ENCODE data around the gene CTIF. TPM values are rescaled to one million over a fixed set of nuclear protein-coding genes. Genes with fewer than 3 reads are reported as not detected.

CTIF gene
- total and polyA plus RNA-seq, 4 donors: 10.6 to 26.7 (median 12.3) TPM

DNA sequence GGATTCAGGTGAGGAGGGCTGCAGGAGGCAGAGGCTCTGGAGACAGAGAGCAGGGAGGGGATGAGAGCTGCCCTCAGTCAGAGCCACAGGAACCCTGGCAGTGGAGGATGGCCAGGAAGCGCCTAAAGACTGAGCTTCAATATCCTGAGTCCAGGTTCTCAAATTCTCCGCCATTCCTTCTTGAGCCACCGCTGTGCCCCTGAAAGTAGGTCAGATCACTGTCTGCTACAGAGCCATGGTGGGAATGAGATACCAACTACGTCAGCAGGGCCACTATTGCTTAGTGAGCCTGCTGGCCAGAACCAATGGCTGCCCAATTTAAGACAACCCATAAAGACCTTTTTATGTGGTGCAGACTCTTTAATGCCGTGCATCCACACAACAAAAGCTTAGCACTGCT is 155.5 kb downstream of the CTIF start:
- no peak for DNase-seq (ENCODE audit: low spot score)
- H3K27ac ChIP-seq (ENCODE audit: low read depth in 1 of 2, low read length in 2 of 2): no peak overlapping the region

DNA sequence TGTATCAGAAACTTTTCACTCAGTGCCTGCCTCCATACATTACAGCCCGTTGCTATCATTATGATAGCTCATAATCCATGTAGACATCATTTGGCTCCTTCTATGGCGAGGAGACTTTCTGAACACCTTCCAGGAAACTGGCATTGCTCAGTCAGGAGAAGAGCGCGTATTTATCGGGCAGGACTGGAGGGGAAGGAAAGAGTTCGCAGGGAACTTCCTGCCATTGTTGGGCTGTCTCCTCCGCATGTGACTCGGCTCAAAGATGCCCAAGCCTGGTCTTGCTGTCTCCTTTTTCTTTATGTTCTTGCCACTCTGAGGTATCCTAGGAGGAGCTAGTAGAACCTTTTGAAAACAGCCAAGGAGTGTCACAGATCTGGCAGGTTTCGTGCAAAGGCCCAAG is 156.8 kb downstream of the CTIF start:
- no peak overlapping the region for H3K9ac ChIP-seq (ENCODE audit: low read depth in 1 of 2, low read length in 2 of 2)
- no peak for DNase-seq (ENCODE audit: low spot score)
- no peak overlapping the region for H3K4me3 ChIP-seq (ENCODE audit: low read depth in 1 of 3, low read length in 3 of 3)
- H3K36me3 ChIP-seq (ENCODE audit: control insufficient read depth in 4 of 4, insufficient read depth in 3 of 4, low read depth in 1 of 4, low read length in 3 of 4): peaks cover 0 to 6% (median 3%) of the 10 kb centered on the region in 4 donors
- H3K27ac ChIP-seq (ENCODE audit: low read depth in 1 of 2, low read length in 2 of 2): no peak overlapping the region
- no peaks in the 10 kb centered on the region for H3K9me3 ChIP-seq (ENCODE audit: control insufficient read depth in 4 of 4, low read length in 3 of 4)
- no peaks in the 10 kb centered on the region for H3K27me3 ChIP-seq (ENCODE audit: control insufficient read depth in 4 of 4, insufficient read depth in 4 of 4, low read length in 3 of 4)
- no peaks in the 10 kb centered on the region for H3K4me1 ChIP-seq (ENCODE audit: control insufficient read depth in 4 of 4, insufficient read depth in 4 of 4, low read length in 3 of 4)
- TF ChIP-seq HNF4G (IDR thresholded peaks at IDR 0.05) (no peak), RAD21 (IDR thresholded peaks at IDR 0.05) (no peak), RXRA (IDR thresholded peaks at IDR 0.05) (no peak), EGR1 (IDR thresholded peaks at IDR 0.05; ENCODE audit: low read depth in 2 of 2) (no peak), NR2F2 (IDR thresholded peaks at IDR 0.05) (no peak), JUND (IDR thresholded peaks at IDR 0.05) (no peak), FOXA1 (IDR thresholded peaks at IDR 0.05) (no peak), TAF1 (conservative IDR thresholded peaks at IDR 0.05) (no peak), SP1 (IDR thresholded peaks at IDR 0.05) (no peak), GABPA (IDR thresholded peaks at IDR 0.05 in 1 of 2, conservative IDR thresholded peaks at IDR 0.05 in 1 of 2) (no peak)
- TF ChIP-seq, protein P1, sequence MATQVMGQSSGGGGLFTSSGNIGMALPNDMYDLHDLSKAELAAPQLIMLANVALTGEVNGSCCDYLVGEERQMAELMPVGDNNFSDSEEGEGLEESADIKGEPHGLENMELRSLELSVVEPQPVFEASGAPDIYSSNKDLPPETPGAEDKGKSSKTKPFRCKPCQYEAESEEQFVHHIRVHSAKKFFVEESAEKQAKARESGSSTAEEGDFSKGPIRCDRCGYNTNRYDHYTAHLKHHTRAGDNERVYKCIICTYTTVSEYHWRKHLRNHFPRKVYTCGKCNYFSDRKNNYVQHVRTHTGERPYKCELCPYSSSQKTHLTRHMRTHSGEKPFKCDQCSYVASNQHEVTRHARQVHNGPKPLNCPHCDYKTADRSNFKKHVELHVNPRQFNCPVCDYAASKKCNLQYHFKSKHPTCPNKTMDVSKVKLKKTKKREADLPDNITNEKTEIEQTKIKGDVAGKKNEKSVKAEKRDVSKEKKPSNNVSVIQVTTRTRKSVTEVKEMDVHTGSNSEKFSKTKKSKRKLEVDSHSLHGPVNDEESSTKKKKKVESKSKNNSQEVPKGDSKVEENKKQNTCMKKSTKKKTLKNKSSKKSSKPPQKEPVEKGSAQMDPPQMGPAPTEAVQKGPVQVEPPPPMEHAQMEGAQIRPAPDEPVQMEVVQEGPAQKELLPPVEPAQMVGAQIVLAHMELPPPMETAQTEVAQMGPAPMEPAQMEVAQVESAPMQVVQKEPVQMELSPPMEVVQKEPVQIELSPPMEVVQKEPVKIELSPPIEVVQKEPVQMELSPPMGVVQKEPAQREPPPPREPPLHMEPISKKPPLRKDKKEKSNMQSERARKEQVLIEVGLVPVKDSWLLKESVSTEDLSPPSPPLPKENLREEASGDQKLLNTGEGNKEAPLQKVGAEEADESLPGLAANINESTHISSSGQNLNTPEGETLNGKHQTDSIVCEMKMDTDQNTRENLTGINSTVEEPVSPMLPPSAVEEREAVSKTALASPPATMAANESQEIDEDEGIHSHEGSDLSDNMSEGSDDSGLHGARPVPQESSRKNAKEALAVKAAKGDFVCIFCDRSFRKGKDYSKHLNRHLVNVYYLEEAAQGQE (IDR thresholded peaks at IDR 0.05): no peak
- TF ChIP-seq, protein P2, sequence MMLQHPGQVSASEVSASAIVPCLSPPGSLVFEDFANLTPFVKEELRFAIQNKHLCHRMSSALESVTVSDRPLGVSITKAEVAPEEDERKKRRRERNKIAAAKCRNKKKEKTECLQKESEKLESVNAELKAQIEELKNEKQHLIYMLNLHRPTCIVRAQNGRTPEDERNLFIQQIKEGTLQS (IDR thresholded peaks at IDR 0.05): no peak
- TF ChIP-seq, protein P3, sequence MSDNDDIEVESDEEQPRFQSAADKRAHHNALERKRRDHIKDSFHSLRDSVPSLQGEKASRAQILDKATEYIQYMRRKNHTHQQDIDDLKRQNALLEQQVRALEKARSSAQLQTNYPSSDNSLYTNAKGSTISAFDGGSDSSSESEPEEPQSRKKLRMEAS (IDR thresholded peaks at IDR 0.05): no peak
- 84% methylated on average over 9 of the region's 9 CpGs for WGBS

More for the DNA sequence above, 155.5 kb downstream of the CTIF start:
- Histone ChIP-seq H3K4me1 (ENCODE audit: control insufficient read depth in 4 of 4, insufficient read depth in 4 of 4, low read length in 3 of 4) (no peaks in the 10 kb centered on the region), H3K27me3 (ENCODE audit: control insufficient read depth in 4 of 4, insufficient read depth in 4 of 4, low read length in 3 of 4) (no peaks in the 10 kb centered on the region), H3K9me3 (ENCODE audit: control insufficient read depth in 4 of 4, low read length in 3 of 4) (no peaks in the 10 kb centered on the region), H3K36me3 (ENCODE audit: control insufficient read depth in 4 of 4, insufficient read depth in 3 of 4, low read depth in 1 of 4, low read length in 3 of 4) (peaks cover 0 to 7% (median 3%) of the 10 kb centered on the region in 4 donors), H3K4me3 (ENCODE audit: low read depth in 1 of 3, low read length in 3 of 3) (no peak overlapping the region), H3K9ac (ENCODE audit: low read depth in 1 of 2, low read length in 2 of 2) (no peak overlapping the region)
- no peak for TF ChIP-seq RXRA (IDR thresholded peaks at IDR 0.05)
- TF ChIP-seq YY1 (IDR thresholded peaks at IDR 0.05): no peak
- TF ChIP-seq FOXA1 (IDR thresholded peaks at IDR 0.05): no peak
- TF ChIP-seq, protein P4, sequence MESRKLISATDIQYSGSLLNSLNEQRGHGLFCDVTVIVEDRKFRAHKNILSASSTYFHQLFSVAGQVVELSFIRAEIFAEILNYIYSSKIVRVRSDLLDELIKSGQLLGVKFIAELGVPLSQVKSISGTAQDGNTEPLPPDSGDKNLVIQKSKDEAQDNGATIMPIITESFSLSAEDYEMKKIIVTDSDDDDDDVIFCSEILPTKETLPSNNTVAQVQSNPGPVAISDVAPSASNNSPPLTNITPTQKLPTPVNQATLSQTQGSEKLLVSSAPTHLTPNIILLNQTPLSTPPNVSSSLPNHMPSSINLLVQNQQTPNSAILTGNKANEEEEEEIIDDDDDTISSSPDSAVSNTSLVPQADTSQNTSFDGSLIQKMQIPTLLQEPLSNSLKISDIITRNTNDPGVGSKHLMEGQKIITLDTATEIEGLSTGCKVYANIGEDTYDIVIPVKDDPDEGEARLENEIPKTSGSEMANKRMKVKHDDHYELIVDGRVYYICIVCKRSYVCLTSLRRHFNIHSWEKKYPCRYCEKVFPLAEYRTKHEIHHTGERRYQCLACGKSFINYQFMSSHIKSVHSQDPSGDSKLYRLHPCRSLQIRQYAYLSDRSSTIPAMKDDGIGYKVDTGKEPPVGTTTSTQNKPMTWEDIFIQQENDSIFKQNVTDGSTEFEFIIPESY (IDR thresholded peaks at IDR 0.05): no peak
- no peak for TF ChIP-seq HNF4A (conservative IDR thresholded peaks at IDR 0.05)
- TF ChIP-seq, protein P5, sequence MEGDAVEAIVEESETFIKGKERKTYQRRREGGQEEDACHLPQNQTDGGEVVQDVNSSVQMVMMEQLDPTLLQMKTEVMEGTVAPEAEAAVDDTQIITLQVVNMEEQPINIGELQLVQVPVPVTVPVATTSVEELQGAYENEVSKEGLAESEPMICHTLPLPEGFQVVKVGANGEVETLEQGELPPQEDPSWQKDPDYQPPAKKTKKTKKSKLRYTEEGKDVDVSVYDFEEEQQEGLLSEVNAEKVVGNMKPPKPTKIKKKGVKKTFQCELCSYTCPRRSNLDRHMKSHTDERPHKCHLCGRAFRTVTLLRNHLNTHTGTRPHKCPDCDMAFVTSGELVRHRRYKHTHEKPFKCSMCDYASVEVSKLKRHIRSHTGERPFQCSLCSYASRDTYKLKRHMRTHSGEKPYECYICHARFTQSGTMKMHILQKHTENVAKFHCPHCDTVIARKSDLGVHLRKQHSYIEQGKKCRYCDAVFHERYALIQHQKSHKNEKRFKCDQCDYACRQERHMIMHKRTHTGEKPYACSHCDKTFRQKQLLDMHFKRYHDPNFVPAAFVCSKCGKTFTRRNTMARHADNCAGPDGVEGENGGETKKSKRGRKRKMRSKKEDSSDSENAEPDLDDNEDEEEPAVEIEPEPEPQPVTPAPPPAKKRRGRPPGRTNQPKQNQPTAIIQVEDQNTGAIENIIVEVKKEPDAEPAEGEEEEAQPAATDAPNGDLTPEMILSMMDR (IDR thresholded peaks at IDR 0.05; ENCODE audit: low read depth, low read length, missing input control): no peak
- TF ChIP-seq NR2F2 (IDR thresholded peaks at IDR 0.05): no peak
- no peak for TF ChIP-seq HNF4G (IDR thresholded peaks at IDR 0.05)
- TF ChIP-seq GABPA (IDR thresholded peaks at IDR 0.05 in 1 of 2, conservative IDR thresholded peaks at IDR 0.05 in 1 of 2): no peak
- 96% methylated on average over 5 of the region's 5 CpGs for WGBS

All from liver (tissue), 9 donors.